8988T (cell line): ENCODE data around the gene ST7L.

Experiments
- DNase-seq: peaks from one replicate; pipeline ENCODE4 v3.0.0; 2011

Gene ST7L

GRCh38 chr1:112614460-112615065, 4.4 kb downstream of the ST7L start:
- no peak for DNase-seq

GRCh38 chr1:112605633-112606327, 13.2 kb downstream of the ST7L start:
- DNase-seq = no peak

- DNase-seq = no peak
Observed at GRCh38 chr1:112603541-112603940, 15.4 kb downstream of the ST7L start.

GRCh38 chr1:112603012-112603411, 15.9 kb downstream of the ST7L start:
- no peak for DNase-seq

- no peak for DNase-seq
Observed at GRCh38 chr1:112599477-112599876, 19.5 kb downstream of the ST7L start.

- DNase-seq = no peak
Observed at GRCh38 chr1:112594208-112594876, 24.6 kb downstream of the ST7L start.

GRCh38 chr1:112589766-112590165, 29.2 kb downstream of the ST7L start:
- DNase-seq = no peak

GRCh38 chr1:112583366-112583765, 35.6 kb downstream of the ST7L start:
- no peak for DNase-seq

- no peak for DNase-seq
Observed at GRCh38 chr1:112581586-112582192, 37.3 kb downstream of the ST7L start.

- no peak for DNase-seq
Observed at GRCh38 chr1:112579801-112580510, 39.0 kb downstream of the ST7L start.

GRCh38 chr1:112576240-112576639, 42.7 kb downstream of the ST7L start:
- no peak for DNase-seq

- DNase-seq = no peak
Observed at GRCh38 chr1:112575154-112575804, 43.7 kb downstream of the ST7L start.

GRCh38 chr1:112565800-112566199, 53.1 kb downstream of the ST7L start:
- DNase-seq = no peak

GRCh38 chr1:112564081-112564480, 54.9 kb downstream of the ST7L start:
- DNase-seq = no peak

GRCh38 chr1:112563341-112563740, 55.6 kb downstream of the ST7L start:
- no peak for DNase-seq

GRCh38 chr1:112558634-112559033, 60.3 kb downstream of the ST7L start:
- no peak for DNase-seq

- DNase-seq = no peak
Observed at GRCh38 chr1:112557385-112557784, 61.6 kb downstream of the ST7L start.

- DNase-seq = no peak
Observed at GRCh38 chr1:112554411-112554810, 64.5 kb downstream of the ST7L start.

- DNase-seq = no peak
Observed at GRCh38 chr1:112549590-112549989, 69.4 kb downstream of the ST7L start.

GRCh38 chr1:112548547-112548946, 70.4 kb downstream of the ST7L start:
- no peak for DNase-seq

GRCh38 chr1:112546076-112546475, 72.9 kb downstream of the ST7L start:
- no peak for DNase-seq

GRCh38 chr1:112544751-112545150, 74.2 kb downstream of the ST7L start:
- DNase-seq = no peak
